NOMO-1 treated with DMSO at 0.1 percent for 48 hours (cell line): ENCODE measurements around the gene DPYSL4.

Experiments used
- DNase-seq: peaks from one replicate; lab custom pipeline; 2025; ENCODE audit not compliant: unreplicated experiment; lab: John Stamatoyannopoulos, UW

DPYSL4 gene

DNA sequence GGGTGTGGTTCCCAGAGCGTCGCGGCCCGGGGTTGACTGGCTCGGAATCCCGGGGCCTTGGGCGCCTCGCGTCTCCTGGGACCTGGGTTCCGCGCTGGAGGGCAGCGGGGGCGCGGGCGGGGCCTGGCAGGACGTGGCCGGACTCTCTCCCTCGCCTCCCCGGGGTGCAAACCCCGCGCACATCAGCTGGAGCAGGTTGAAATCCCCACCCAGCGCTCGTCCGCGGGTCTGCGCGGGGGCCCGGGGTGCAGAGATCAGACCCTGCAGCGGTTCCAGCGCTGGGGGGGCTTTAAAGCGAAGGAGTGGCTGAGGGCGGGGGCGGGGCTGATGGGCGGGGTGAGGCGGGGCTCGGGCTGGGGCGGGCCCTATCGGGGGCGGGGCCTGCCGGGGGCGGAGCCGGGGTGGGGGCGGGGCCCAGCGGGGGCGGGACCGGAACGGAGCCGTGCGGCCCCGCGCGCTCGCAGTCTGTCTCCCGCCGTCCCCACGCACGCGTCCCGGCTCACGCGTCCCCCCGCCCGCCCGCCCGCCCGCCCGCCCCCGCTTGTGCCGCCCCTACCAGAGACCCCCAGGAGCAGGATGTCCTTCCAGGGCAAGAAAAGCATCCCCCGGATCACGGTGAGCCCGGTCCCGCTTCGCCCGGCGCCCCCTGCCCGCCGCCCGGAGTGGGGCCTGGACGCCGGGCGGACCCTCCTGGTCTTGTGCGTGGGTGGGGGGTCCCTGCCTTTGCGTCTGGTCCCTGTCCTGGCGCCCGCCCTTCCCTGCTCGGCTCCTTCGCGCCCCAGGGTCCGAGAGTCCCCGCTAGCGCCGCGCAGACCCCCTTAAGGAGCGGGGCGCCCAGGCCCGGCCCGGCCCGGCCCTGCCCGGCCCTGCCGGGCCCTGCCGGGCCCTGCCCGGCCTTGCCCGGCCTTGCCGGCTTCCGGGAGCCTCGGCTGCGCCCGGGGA is at the start of gene DPYSL4:
Gene DPYSL4, plus strand, starts transcription at position 461 of the 942 bp plus-strand sequence. Its CDS starts 116 bp downstream, at position 577.
- no peak for DNase-seq

DNA sequence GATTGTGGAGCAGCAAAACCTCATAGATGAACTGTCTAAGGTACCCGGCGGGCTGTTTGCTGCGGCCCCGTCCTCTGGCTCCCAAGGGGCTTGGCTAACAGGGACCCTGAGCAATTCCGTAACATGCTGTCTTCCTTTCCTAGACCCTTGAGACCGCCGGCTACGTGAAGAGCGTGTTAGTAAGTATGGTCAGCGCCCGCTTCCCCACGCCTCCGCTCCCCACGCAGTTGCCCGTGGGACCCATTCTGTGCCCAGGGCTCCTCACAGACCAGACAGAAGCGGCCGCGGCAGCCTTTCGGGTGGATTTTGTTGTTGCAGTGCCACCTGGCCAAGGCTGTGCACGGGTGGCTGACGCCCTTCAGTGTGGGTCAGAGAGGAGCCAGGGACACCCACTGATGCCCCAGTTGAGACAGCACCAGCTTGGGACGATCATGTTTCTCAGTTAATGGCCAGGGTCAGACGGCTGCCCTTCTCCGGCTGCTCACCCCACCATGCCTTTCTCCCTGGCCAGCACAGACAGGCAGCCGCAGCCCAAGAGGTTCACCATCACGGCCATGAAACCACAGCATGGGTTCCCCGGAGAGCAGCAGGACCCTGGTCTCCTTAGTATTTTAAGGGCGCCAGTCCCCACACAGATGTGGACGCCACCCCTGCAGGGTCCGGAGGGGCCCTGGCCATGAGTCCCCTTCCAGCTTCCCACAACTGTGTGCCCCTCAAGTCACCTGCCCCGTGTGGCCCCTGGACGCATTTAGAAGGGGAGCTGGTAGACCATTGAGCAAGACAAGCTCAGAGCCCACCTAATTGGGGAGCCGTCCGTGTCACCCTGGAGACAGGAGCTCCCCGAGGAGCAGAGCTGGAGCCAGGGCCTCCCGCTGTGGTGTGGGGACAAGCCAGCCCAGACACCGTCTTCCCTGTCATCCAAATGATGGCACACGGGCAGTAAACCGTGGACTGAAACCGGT is 49.4 kb upstream of the DPYSL4 start:
- DNase-seq = no peak

DNA sequence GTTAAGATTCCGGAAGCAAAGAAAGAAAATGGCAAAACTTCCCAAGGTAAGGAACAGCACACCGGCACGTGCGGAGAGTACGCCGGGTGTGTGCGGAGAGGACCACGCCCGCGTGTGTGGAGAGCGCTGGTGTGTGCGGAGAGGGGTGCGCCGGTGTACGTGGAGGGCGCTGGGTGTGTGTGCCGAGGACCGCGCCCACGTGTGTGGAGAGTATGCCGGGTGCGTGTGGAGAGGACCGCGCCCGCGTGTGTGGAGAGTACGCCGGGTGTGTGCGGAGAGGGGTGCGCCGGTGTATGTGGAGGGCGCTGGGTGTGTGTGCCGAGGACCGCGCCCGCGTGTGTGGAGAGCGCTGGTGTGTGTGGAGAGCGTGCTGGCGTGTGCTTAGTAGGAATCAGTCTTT is 48.6 kb upstream of the DPYSL4 start:
- DNase-seq = no peak

DNA sequence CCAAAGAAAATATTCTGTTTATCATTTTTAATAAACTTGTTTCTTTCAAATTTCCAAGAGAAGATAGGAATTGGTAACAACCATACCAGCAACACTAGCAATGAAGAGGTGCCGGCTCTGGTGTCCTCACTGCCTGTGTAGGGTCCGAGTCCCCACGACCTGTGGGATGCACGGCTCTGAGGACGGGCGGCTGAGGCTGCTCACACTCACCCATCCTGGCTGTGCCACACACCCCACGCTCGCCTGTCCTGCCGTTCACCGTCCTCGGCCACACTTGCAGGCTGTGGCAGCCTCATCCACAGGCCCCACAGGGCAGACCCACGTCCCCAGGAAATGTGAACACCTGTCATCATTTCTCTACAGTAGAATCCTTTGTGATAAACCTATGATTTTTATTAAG is 48.2 kb upstream of the DPYSL4 start:
- DNase-seq = no peak

DNA sequence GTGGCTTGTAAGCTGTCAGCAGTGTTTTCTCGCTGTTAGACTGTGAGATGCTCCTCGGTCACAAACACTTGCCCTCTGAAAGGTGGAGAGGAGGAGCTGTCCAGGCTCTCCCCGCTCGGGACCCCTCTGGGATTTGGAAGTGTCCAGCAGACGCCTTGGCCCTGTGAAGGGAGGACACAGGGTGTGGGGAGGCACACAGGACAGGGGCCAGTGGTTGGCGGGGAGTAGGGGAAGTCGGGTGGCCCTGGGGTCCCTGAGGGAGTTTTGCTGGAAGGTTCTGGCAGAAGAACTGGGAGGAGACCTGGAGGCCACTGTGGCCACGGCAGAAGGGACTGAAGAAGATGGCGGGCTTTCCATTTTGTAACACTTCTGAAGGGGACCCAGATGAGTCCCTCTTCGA is 47.2 kb upstream of the DPYSL4 start:
- no peak for DNase-seq

DNA sequence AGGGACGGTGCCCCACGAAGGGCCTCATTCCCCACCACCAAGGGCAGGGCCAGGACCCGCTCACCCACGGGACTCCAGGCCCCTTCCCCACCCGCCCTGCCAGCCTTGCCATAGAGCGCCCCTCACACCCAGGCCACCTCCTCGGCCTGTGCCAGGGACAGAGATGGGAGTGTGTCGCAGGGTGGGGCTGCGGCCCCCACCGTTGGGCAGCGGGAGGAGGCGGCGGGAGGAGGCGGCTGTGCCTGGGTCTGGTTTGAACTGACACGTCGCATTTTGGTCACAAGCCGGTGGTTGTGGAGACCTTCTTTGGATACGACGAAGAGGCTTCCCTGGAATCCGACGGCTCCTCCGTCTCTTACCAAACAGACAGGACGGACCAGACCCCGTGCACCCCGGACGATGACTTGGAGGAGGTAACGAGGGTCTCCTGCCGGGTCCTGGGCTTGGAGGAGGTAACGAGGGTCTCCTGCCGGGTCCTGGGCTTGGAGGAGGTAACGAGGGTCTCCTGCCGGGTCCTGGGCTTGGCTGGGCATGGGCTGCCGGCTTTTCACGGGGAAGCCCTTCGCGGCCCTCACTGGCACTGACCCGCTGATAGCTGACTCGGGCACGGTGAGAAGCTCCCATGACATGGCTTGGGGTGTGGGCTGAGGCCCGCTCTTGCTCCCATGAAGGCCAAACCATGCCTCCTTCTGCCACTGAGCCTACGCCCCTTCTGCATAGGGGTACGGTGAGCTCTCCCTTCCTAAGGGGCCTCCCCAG is 46.4 kb upstream of the DPYSL4 start:
- no peak for DNase-seq

DNA sequence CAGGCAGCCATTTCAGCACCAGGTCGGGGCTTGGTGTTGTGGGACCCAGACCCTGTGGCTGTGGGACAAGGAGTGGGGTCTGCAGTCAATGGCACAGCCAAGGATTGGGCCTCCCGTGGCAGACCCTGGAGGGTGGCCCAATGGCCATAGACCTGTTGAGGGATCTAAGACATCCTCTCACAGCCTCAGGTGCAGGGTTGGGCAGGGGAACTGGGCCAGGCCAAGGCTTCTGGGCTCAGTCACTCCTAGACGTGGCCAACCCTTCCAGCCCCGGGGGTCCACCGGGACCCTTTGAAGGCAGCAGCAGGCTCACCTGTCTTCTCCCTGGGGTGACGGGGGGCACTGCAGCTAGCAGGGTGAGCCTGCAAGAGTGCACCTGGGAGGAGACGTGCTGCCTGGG is 45.7 kb upstream of the DPYSL4 start:
- no peak for DNase-seq

DNA sequence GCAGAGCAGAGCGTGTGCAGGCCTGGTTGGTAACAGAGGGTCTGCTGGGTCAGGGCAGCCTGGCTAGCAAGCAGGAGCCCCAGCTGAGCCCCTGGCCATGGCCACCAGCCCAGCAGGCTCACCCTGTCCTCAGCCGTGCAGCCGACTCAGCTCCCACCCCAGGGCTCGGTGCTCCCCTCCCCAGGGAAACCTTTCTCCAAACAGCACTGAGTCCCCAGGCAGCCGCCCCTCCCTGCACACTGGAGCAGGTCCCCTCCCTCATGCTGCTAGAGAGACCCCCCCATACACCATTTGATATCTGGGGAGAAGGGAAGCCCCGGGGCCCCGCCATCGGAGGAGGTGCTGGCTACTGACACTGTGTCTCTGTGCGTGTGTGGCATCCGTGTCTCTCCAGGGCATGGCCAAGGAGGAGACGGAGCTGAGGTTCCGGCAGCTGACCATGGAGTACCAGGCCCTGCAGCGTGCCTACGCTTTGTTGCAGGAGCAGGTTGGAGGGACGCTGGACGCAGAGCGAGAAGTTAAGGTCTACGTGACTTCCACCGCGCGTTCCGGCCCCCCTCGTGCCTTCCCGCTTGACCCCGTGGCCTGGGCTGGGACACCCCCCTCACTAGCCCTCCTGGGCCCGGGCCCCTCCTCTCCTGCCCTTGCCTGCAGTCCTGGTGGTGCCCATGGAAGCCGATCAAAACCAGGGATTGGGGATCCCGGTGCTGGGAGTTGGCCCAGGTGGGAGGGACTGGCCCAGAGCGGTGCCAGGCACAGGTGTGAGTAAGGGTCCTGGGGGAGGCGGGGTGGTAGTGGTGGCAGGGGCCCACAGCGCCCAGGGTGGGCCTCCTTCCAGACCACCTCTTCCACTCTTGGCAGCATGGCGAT is 45.0 kb upstream of the DPYSL4 start:
- no peak for DNase-seq

DNA sequence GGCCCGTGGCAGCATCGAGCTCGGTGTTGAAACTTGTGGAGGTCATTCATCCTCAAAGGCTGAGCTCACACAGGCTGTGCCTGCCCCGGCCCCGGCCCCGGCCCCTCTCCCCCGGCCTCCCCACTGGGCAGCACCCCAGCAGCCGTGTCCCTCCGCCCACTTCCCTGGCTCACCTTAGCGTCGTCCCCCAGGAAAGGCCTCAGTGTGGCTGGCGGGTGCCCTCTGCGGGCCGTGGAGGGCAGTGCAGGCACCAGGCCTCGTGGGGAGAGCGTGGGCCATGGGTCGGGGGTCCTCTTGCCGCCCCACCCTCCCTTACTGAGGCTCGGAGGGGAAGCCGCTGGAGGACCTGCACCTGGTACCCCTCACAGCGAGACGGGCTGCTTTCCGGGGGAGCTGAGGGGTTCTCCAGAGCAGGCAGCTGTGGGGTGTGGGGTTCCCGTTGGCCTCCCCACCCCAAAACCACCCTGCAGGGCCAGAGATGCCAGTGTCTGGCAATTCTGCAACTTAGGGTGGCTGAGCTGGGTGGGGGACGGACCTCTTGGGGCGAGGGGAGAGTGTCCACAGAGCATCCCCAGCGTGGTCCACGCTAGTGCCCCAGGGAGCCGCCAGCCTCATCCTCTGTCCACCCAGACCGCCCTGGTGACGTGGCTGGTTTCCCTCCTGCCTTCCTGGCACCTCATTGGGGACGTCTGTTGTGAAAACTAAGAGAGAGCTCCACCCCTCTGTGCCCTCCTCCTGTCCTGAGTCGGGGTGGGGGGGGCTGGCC is 44.2 kb upstream of the DPYSL4 start:
- DNase-seq = peak; percentile 6

DNA sequence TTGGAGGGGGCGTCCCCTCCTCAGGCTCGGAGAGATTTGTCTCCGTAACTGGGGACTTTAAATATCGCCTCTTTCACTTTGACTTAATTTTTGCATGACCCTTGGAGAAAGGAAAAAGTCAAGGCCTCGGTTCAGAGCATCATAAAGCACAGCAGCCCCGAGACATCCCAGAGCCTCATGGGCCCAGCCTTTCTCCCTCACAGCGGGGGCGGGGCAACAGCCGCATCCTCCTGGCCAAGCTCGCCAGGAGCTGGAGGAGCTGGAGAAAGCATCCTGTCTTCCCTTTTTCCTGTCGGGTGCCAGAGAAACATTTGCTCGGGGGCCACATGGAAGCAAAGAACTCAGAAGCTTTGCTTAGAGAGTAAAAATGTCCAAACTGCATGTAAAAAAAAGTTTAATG is 43.6 kb upstream of the DPYSL4 start:
- DNase-seq = no peak

DNA sequence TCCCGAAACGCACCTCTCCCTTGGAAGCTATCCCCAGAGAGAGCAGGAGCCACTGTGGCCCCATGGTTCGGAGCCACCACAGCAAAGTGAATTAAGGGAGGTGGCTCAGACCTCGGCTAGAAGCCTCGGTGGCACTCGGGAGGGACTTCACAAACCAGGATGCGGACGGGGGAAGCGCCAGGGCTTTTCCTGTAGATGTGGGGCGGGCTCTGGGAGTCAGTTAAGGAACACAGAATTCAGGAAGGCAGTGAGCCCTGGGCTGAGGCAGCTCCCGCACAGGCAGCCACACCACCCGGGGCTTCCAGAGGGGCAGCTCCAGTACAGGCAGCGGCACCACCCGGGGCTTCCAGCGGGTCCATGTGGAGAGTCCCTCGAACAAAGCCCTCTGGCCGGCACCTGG is 42.7 kb upstream of the DPYSL4 start:
- no peak for DNase-seq

DNA sequence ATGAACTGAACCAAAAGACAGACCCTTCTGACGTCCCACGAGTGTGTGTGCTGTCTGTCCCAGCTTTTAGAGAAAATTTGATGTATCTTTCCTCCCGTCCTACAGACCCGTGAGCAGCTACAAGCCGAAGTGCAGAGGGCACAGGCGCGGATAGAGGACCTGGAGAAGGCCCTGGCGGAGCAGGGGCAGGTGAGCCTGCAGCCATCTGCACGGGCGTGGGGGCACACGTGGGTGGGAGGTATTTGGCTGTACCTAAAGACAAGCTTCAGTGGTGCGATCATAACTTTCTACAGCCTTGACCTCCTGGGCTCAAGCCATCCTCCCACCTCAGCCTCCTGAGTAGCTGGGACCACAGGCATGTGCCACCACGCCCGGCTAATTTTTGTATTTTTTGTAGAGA is 41.7 kb upstream of the DPYSL4 start:
- DNase-seq = no peak

DNA sequence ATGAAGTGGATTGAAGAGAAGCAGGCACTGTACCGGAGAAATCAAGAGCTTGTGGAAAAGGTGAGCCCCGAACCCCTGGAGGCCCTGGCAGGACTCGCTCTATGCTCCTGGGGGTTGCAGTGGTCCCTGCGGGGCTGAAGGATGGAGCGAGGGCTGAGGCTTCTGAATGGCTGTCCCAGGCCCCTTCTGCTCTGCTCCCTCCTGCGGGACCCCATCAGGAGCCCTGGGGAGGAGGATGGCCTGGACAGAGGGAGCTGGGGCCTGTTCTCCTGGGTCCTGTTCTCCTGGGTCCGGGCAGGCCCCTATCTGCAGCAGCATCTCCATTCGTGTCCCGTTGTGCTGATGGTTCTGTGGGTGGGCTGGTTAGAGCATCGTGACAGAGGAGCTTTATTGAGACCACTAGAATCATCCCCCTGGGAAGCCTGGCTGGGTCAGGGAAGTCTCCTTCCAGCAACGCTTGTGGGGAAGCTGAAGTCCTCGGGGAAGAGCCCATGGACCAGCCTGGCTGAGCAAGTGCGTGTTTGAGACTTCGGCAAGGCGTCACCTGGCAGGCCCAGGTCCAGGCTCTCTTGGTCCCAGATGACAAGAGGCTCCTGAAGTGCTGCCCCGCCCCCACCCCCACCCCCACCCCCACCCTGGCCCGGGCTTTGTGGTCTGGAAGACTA is 41.1 kb upstream of the DPYSL4 start:
- no peak for DNase-seq

DNA sequence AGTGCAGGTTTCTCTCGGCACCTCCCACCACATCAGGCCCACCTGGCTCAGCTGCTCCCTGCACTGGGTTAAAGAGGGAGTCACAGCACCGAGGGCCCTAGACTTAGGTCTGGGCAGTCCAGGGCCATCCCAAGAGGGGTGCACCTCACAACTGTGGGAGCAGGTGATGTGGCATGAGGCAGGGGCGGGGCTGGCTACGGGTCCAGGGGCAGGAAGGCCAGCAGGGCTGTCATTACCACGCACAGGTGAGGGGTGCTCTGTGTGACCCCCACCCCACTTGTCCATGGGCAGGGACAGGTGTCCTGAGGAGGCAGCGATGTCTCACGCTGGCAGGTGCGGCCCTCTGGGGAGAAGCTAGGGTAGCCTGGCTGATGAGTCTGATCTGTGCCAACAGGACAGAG is 40.5 kb upstream of the DPYSL4 start:
- DNase-seq = no peak

DNA sequence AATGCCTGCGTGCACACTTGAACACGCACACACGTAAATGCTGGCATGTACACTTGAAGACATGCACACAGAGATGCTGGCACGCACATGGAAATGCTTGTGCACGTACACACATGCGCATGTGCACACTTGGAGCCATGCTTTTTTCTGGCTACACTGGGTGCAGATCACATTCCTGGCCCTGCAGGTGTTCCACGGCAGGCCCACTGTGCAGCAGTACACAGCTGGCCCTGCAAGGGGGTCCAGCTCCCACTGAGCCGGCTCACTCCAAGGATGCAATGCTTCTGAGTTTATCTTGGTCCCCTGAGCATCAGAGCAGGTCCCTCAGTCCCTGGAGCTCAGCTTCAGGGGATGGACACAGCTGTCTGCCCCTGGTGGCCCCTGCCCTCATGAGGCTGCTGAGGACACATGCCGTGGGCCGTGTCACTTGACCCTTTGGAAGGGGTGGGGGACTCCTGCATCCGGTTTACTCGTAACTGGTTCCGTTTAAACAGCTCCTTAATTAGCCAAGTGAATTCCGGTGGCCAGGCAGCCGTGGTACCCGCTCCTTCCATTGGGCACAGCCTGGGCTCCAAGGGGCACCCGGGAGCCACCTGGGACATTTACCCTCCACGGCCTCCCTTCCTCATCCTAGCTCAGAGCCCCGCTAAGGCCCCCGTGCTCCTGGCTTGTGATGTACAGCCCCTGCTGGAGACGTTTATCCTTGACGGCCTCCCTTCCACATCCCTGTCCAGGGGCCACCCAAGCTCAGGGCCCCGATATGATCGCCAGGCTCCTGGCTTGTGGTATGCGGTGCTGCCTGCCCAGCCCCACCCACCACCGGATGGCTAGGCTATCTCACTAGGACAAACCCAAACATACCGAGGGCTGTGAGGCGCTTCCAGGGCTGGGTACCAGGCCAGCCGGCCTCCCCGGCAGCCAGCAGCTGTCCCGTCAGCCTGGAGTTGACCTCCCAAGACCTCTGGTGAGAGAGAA is 39.5 kb upstream of the DPYSL4 start:
- DNase-seq = no peak

DNA sequence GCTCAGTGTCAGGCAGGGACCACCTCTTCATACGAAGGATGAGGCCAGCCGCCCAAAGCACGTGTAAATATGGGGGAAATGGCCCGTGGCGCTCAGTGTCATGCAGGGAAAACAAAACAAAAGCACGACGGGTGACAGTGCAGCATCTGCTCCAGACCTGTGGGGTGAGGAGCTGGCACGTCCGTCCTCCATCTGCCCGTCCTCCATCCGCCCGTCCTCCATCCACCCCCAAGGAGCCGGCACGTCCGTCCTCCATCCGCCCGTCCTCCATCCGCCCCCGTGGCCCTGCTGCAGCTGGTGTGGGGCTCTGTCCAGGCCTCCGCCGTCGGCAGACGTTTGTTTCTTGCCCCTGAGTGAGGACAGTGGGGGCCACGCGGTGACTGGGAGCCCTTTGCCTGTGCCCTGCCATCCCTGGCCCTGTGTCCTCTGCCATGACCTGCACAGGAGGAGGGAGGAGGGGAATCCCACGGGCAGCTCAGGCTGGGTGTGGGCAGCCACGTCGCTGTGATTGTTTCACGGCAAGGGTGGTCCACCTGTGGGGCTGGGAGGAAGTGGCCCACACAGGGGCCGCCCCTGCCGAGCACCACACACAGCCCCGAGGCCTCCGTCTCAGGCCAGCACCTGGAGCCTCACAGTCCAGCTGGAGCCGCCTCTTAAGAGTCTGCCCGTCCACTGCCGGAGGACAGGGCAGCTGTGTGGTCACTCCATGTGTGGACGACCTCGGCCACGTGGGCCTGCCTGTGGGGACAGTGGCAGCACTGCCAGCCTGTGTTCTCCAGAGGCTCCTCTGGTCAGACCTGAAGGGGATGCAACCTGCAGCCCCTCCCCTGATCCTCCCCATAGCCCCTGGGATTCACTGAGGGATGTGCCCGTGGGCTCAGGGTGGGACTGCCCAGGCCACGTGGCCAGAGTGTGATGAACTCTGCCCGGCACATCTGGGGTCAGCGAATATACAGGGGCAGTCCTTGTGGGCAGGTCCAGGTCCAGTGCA is 38.2 kb upstream of the DPYSL4 start:
- no peak for DNase-seq
